Liver (tissue), 3 donors: ENCODE data around the gene SYT6.

Experiments used
- EGR1 ChIP-seq, 2 donors: IDR thresholded peaks; 2 replicates each; pipeline ENCODE4 v1.6.1; 2016 to 2018; ENCODE audit warnings: antibody characterized with exemption in 2 of 2, low read depth in 2 of 2
- FOXA1 ChIP-seq: IDR thresholded peaks from 2 replicates; pipeline ENCODE4 v1.6.1; 2016; ENCODE audit warnings: antibody characterized with exemption
- HNF4A ChIP-seq, 2 donors: conservative IDR thresholded peaks; 2 replicates each; pipeline ENCODE4 v1.6.1; 2016; ENCODE audit warnings: antibody characterized with exemption in 2 of 2, mild to moderate bottlenecking in 2 of 2
- JUND ChIP-seq, 2 donors: IDR thresholded peaks; 2 replicates each; pipeline ENCODE4 v1.6.1; 2016; ENCODE audit warnings: antibody characterized with exemption in 2 of 2
- RAD21 ChIP-seq, 2 donors: IDR thresholded peaks; 2 replicates each; pipeline ENCODE4 v1.6.1; 2016; ENCODE audit warnings: antibody characterized with exemption in 2 of 2, mild to moderate bottlenecking in 2 of 2
- RXRA ChIP-seq, 2 donors: IDR thresholded peaks; 2 replicates each; pipeline ENCODE4 v1.6.1; 2017 to 2018; ENCODE audit warnings: antibody characterized with exemption in 2 of 2, mild to moderate bottlenecking in 1 of 2
- SP1 ChIP-seq: IDR thresholded peaks from 2 replicates; pipeline ENCODE4 v1.6.1; 2018; ENCODE audit warnings: antibody characterized with exemption, mild to moderate bottlenecking
- TAF1 ChIP-seq: conservative IDR thresholded peaks from 2 replicates; pipeline ENCODE4 v1.6.1; 2016; ENCODE audit warnings: antibody characterized with exemption, mild to moderate bottlenecking
- YY1 ChIP-seq: IDR thresholded peaks from 2 replicates; pipeline ENCODE4 v1.6.1; 2016; ENCODE audit warnings: antibody characterized with exemption, mild to moderate bottlenecking
- TF ChIP-seq, protein P1 (sequence below): fragments of 150-350 bp; IDR thresholded peaks from 2 replicates; pipeline ENCODE4 v1.5.1; 2017; ENCODE audit warnings: improper control_type of control experiment, low read depth, low read length; ENCODE audit not compliant: missing input control
- TF ChIP-seq, protein P2 (sequence below): IDR thresholded peaks from 2 replicates; pipeline ENCODE4 v1.6.1; 2016; ENCODE audit warnings: antibody characterized with exemption
- TF ChIP-seq, protein P3 (sequence below): IDR thresholded peaks from 2 replicates; pipeline ENCODE4 v1.6.1; 2016; ENCODE audit warnings: antibody characterized with exemption, mild to moderate bottlenecking
- TF ChIP-seq, protein P4 (sequence below): IDR thresholded peaks from 2 replicates; pipeline ENCODE4 v1.6.1; 2016; ENCODE audit warnings: antibody characterized with exemption
- TF ChIP-seq, protein P5 (sequence below): IDR thresholded peaks from 2 replicates; pipeline ENCODE4 v1.6.1; 2016; ENCODE audit warnings: antibody characterized with exemption
- donor health status: healthy.
- donor health status: healthy.

DNA sequence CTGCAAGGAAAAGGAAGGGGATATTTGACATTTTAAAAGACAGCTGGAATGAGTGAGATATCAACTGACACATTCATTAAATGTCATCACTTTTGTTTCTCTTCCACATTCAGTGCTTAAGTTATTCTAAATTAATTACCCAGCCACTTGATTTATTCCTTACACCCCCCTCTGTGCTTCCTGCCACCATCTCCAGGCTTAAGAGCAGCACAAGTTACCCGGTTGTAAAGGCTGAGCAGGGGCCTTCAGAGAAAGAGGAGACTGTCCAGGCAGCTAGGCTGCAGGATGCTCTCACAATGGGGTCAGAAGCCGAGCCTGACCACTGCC lies 71.4 kb downstream of the SYT6 start:
- TF ChIP-seq, protein P1, sequence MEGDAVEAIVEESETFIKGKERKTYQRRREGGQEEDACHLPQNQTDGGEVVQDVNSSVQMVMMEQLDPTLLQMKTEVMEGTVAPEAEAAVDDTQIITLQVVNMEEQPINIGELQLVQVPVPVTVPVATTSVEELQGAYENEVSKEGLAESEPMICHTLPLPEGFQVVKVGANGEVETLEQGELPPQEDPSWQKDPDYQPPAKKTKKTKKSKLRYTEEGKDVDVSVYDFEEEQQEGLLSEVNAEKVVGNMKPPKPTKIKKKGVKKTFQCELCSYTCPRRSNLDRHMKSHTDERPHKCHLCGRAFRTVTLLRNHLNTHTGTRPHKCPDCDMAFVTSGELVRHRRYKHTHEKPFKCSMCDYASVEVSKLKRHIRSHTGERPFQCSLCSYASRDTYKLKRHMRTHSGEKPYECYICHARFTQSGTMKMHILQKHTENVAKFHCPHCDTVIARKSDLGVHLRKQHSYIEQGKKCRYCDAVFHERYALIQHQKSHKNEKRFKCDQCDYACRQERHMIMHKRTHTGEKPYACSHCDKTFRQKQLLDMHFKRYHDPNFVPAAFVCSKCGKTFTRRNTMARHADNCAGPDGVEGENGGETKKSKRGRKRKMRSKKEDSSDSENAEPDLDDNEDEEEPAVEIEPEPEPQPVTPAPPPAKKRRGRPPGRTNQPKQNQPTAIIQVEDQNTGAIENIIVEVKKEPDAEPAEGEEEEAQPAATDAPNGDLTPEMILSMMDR, result no peak
- TF ChIP-seq EGR1 (IDR thresholded peaks at IDR 0.05; ENCODE audit: low read depth in 2 of 2) (no peak), TAF1 (no peak), YY1 (no peak), RAD21 (IDR thresholded peaks at IDR 0.05) (no peak), SP1 (no peak), FOXA1 (no peak), HNF4A (conservative IDR thresholded peaks at IDR 0.05) (no peak), RXRA (IDR thresholded peaks at IDR 0.05) (no peak), JUND (IDR thresholded peaks at IDR 0.05) (no peak)
- TF ChIP-seq, protein P2, sequence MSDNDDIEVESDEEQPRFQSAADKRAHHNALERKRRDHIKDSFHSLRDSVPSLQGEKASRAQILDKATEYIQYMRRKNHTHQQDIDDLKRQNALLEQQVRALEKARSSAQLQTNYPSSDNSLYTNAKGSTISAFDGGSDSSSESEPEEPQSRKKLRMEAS, result no peak
- TF ChIP-seq, protein P3, sequence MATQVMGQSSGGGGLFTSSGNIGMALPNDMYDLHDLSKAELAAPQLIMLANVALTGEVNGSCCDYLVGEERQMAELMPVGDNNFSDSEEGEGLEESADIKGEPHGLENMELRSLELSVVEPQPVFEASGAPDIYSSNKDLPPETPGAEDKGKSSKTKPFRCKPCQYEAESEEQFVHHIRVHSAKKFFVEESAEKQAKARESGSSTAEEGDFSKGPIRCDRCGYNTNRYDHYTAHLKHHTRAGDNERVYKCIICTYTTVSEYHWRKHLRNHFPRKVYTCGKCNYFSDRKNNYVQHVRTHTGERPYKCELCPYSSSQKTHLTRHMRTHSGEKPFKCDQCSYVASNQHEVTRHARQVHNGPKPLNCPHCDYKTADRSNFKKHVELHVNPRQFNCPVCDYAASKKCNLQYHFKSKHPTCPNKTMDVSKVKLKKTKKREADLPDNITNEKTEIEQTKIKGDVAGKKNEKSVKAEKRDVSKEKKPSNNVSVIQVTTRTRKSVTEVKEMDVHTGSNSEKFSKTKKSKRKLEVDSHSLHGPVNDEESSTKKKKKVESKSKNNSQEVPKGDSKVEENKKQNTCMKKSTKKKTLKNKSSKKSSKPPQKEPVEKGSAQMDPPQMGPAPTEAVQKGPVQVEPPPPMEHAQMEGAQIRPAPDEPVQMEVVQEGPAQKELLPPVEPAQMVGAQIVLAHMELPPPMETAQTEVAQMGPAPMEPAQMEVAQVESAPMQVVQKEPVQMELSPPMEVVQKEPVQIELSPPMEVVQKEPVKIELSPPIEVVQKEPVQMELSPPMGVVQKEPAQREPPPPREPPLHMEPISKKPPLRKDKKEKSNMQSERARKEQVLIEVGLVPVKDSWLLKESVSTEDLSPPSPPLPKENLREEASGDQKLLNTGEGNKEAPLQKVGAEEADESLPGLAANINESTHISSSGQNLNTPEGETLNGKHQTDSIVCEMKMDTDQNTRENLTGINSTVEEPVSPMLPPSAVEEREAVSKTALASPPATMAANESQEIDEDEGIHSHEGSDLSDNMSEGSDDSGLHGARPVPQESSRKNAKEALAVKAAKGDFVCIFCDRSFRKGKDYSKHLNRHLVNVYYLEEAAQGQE, result no peak
- TF ChIP-seq, protein P4, sequence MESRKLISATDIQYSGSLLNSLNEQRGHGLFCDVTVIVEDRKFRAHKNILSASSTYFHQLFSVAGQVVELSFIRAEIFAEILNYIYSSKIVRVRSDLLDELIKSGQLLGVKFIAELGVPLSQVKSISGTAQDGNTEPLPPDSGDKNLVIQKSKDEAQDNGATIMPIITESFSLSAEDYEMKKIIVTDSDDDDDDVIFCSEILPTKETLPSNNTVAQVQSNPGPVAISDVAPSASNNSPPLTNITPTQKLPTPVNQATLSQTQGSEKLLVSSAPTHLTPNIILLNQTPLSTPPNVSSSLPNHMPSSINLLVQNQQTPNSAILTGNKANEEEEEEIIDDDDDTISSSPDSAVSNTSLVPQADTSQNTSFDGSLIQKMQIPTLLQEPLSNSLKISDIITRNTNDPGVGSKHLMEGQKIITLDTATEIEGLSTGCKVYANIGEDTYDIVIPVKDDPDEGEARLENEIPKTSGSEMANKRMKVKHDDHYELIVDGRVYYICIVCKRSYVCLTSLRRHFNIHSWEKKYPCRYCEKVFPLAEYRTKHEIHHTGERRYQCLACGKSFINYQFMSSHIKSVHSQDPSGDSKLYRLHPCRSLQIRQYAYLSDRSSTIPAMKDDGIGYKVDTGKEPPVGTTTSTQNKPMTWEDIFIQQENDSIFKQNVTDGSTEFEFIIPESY, result no peak
- TF ChIP-seq, protein P5, sequence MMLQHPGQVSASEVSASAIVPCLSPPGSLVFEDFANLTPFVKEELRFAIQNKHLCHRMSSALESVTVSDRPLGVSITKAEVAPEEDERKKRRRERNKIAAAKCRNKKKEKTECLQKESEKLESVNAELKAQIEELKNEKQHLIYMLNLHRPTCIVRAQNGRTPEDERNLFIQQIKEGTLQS, result no peak
